Myocyte (in vitro differentiated cells): ENCODE data around the gene LGALS3BP. TPM values are rescaled to one million over a fixed set of nuclear protein-coding genes. Genes with fewer than 3 reads are reported as not detected.

ENCODE experiments used
- DNase-seq: peaks from one replicate; pipeline ENCODE4 v3.0.0-alpha.2; 2012; ENCODE audit warnings: low read depth
- total RNA-seq: library from RNA; depleted of rRNA; stranded (reverse); fragments of >200 nt; gene quantifications from 2 replicates; pipeline ENCODE4 v1.2.3, GENCODE V29; 2014

LGALS3BP gene
- total RNA-seq, 1 donor from 2014 or later: 456 TPM

DNA sequence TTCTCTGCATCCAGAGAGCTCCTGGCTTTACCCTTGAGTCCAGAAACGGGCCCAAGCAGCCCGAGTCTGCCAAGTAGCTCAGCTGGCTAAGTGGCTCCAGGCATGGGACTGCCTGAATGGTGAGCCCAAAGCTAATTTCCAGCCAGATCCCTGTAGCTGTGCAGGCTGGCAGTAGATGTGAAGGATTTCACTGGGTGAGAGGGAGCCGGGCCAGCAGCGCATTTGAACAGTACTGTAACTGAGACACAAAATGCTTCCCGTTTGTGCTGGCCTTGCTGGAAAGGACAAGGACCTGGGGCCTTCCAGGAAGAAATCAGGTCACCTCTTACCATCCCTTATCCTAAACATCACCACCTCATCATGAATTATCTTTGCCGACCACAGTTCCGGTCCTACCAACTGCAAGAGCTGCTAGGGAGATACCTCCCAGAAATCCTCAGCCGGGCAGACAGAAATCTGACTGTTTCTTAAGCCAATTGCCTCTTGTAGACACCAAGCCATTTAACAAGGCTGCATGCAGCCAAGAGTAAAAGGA lies 58.2 kb downstream of the LGALS3BP start:
- no peak for DNase-seq

Other genes starting within 250 kb of the LGALS3BP start
- gene CYTH1, start 197.7 kb downstream of the LGALS3BP start, total RNA-seq: 35.9 and 43.0 TPM in 2 replicates
- 24.5 and 29.7 TPM in 2 replicates for gene USP36, start 139.1 kb downstream of the LGALS3BP start, total RNA-seq
- 0.10 and 1.7 TPM in 2 replicates for gene CEP295NL, start 76.7 kb downstream of the LGALS3BP start, total RNA-seq
- 197 and 208 TPM in 2 replicates for gene TIMP2, start 54.5 kb downstream of the LGALS3BP start, total RNA-seq
- gene CANT1, start 29.8 kb upstream of the LGALS3BP start, total RNA-seq: 42.7 and 51.3 TPM in 2 replicates
- 1.5 and 1.9 TPM in 2 replicates for gene C1QTNF1, start 44.2 kb upstream of the LGALS3BP start, total RNA-seq
- 27.5 and 36.8 TPM in 2 replicates for gene ENGASE, start 94.9 kb upstream of the LGALS3BP start, total RNA-seq